ENCODE data around the gene SYT15B. TPM values are rescaled to one million over a fixed set of nuclear protein-coding genes. Genes with fewer than 3 reads are reported as not detected.
A peak's percentile ranks its signal among the peaks of the same experiment; 100 is the strongest.
"Not testable (repeated sequence)": the region's sequence is repeated elsewhere in the genome, so short reads cannot be mapped to it uniquely, and the experiment has no call there.

Gene SYT15B
- total RNA-seq, 4 donors from 2014 or later, result 0.29 to 1.6 (median 0.91) TPM

GRCh38 chr10:47753871-47754270 lies 9.5 kb downstream of the SYT15B start:
- H3K4me3 ChIP-seq; ATAC-seq; H3K27ac ChIP-seq; DNase-seq; in situ Hi-C loops (cut with MboI; ENCODE audit: low sequenced_read_pairs in 4 of 4); H3K27me3 ChIP-seq; H3K9me3 ChIP-seq; intact Hi-C loops (cut with DNase I; ENCODE audit: low total_unique reads); H3K4me1 ChIP-seq; H3K36me3 ChIP-seq: not testable (repeated sequence)

DNA sequence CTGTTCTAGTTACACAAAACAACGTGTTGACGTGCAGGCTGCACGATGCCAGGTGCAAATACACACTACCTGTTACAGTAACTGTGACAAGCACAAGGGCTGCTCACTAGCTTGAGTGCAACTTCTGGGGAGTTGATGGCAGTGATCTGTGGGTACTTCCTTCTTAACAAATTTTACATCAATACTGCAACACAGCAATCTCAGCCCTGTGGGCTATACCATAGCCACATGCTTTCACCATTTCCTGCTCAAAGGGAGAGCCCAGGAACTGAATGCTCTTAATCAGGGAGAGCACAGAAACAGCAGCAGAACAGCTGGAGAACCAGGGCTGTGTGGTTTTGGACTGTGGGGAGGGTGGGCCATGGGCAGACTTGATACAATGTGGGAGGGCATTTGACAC lies 10.2 kb downstream of the SYT15B start:
- ATAC-seq; H3K9me3 ChIP-seq; H3K27me3 ChIP-seq; H3K27ac ChIP-seq; H3K4me3 ChIP-seq; H3K4me1 ChIP-seq; in situ Hi-C loops (cut with MboI; ENCODE audit: low sequenced_read_pairs in 4 of 4); DNase-seq; H3K36me3 ChIP-seq; intact Hi-C loops (cut with DNase I; ENCODE audit: low total_unique reads): not testable (repeated sequence)

DNA sequence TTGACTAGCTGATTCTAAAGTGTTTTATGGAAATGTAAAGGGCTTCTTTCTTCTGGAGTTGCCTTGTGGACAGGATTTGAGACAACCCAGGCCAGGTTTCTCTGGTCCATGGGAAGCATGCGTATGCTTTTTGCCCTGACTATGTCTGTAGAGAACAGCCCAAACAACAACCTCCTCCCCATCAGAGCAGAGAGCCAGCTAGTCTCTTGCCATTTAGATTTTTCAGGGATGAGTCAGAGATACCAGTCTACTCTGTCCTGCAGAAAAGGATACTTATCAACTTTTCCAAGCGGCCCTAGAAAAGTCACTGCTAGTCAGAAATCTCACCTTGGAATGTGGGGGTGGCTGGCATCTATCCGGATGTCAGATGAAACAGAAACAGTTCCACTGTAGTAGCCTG lies 11.6 kb downstream of the SYT15B start:
- H3K27ac ChIP-seq; H3K4me1 ChIP-seq; H3K27me3 ChIP-seq; H3K4me3 ChIP-seq; H3K9me3 ChIP-seq; DNase-seq; intact Hi-C loops (cut with DNase I; ENCODE audit: low total_unique reads); in situ Hi-C loops (cut with MboI; ENCODE audit: low sequenced_read_pairs in 4 of 4); H3K36me3 ChIP-seq; ATAC-seq: not testable (repeated sequence)

DNA sequence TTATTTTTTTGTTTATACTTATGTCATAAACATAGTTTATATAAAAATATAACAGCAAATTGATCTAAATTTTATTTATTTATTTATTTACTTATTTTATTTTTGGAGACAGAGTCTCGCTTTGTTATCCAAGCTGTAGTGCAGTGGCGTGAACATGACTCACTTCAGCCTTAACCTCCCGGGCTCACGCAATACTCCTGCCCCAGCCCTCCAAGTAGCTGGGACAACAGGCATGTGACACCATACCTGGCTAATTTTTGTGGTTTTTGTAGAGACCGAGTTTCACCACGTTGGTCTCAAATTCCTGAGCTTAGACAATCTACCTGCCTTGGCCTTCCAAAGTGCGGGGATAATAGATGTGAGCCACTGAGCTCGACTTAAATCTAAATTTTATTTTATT lies 13.0 kb downstream of the SYT15B start:
- H3K9me3 ChIP-seq; H3K4me1 ChIP-seq; H3K36me3 ChIP-seq; H3K27ac ChIP-seq; DNase-seq; intact Hi-C loops (cut with DNase I; ENCODE audit: low total_unique reads); H3K27me3 ChIP-seq; H3K4me3 ChIP-seq; ATAC-seq; in situ Hi-C loops (cut with MboI; ENCODE audit: low sequenced_read_pairs in 4 of 4): not testable (repeated sequence)

GRCh38 chr10:47746780-47747376 lies 16.5 kb downstream of the SYT15B start:
- not testable (repeated sequence) for DNase-seq, H3K9me3 ChIP-seq

GRCh38 chr10:47744881-47745280 lies 18.5 kb downstream of the SYT15B start:
- H3K36me3 ChIP-seq; in situ Hi-C loops (cut with MboI; ENCODE audit: low sequenced_read_pairs in 4 of 4); DNase-seq; H3K27ac ChIP-seq; H3K4me1 ChIP-seq; H3K9me3 ChIP-seq; intact Hi-C loops (cut with DNase I; ENCODE audit: low total_unique reads); ATAC-seq; H3K27me3 ChIP-seq; H3K4me3 ChIP-seq: not testable (repeated sequence)

More at GRCh38 chr10:47746780-47747376, 16.5 kb downstream of the SYT15B start:
- ATAC-seq; H3K27me3 ChIP-seq; H3K27ac ChIP-seq; H3K36me3 ChIP-seq; in situ Hi-C loops (cut with MboI; ENCODE audit: low sequenced_read_pairs in 4 of 4); H3K4me3 ChIP-seq; intact Hi-C loops (cut with DNase I; ENCODE audit: low total_unique reads); H3K4me1 ChIP-seq: not testable (repeated sequence)

DNA sequence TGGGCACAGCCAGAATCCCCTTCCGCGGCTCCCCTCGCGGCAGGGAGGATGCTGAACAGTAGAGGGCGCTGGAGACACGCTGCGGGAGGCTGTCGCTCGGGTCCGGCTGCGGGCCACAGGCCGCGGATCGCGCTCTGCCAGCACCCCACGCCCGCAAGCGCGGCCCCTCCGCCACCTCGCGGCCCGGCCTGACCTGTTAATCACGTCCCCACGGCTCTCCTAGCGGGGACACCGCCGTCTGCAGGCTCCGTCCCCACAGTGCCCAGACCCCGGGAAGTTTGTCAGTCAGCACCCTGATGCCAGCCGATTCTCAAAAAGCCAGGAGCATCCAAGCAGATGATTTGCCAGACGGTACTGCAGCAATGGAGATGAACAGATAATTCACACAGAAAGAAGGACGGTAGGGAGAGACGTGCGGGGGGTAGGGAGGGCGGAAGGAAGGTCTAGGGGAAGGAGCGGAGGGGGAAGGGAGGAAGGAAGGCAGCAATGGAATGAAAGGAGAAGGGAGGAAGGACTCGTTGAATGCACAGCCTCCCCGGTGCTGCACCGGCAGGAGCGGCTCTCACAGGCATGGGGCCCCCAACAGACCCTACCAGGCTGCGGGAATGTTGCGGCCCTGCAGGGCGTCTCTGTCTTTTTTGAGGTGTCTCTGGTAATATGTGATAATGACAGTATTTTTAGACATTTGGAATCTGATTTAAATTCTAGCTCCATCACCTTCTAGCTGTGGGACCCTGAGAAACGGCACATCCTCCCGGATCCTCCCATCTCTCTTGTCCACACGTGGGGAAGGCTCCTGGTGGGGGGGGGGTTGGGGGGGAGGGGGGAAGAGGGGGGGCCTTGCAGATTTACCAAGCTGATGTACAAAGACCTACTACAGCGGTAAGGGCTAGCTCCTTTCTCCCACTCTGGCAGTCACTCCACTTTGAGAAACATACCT lies 19.5 kb downstream of the SYT15B start:
- DNase-seq; H3K9me3 ChIP-seq; H3K27me3 ChIP-seq; H3K27ac ChIP-seq; H3K4me1 ChIP-seq; in situ Hi-C loops (cut with MboI; ENCODE audit: low sequenced_read_pairs in 4 of 4); intact Hi-C loops (cut with DNase I; ENCODE audit: low total_unique reads); H3K36me3 ChIP-seq: not testable (repeated sequence)
- H3K4me3 ChIP-seq, result peak overlapping the region in 2 of 4 donors; percentile 28 to 32
- ATAC-seq, result peak; percentile 60 to 79

DNA sequence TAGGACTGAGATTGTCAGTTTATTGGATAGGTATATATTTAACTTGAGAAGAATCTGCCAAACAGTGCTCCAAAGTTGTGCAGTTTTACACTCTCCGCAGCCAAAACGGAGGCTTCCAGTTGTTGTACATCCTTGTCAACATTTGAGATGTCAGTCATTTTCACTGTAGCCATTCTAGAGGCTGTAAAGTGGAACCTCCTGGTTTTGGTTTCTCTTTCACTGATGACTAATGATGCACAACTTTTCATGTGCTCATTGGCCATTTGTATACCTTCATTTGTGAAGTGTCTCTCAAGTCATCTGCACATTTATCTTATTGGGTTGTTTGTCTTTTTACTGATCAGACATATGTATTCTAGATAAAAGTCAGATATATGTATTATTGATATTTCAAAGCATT lies 22.5 kb downstream of the SYT15B start:
- H3K4me1 ChIP-seq; H3K27ac ChIP-seq; H3K36me3 ChIP-seq; H3K27me3 ChIP-seq; in situ Hi-C loops (cut with MboI; ENCODE audit: low sequenced_read_pairs in 4 of 4); intact Hi-C loops (cut with DNase I; ENCODE audit: low total_unique reads); H3K9me3 ChIP-seq; DNase-seq; H3K4me3 ChIP-seq: not testable (repeated sequence)
- ATAC-seq, result peak in 1 of 2 donors; percentile 27

DNA sequence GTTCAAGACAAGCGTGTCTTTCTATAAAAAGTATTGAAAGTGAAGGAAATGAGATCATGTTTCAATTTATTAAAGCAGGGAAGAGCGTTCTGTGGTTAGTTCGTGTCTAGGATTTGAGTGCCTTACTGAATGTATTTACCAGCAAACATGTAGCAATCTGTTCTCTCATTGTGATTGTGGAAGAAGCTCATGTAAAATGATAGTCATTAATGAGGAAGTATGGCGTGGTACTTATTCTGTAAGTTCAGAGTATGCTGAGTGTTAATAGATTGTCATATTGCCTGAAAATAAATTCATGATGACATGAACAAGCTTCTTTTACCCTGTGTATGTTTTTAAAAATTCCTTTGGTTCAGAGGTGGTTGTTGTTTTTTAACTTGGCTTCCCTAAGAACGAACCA lies 32.5 kb downstream of the SYT15B start:
- DNase-seq; H3K36me3 ChIP-seq; H3K9me3 ChIP-seq; H3K27ac ChIP-seq; H3K4me3 ChIP-seq; in situ Hi-C loops (cut with MboI; ENCODE audit: low sequenced_read_pairs in 4 of 4); H3K4me1 ChIP-seq; H3K27me3 ChIP-seq; intact Hi-C loops (cut with DNase I; ENCODE audit: low total_unique reads); ATAC-seq: not testable (repeated sequence)

DNA sequence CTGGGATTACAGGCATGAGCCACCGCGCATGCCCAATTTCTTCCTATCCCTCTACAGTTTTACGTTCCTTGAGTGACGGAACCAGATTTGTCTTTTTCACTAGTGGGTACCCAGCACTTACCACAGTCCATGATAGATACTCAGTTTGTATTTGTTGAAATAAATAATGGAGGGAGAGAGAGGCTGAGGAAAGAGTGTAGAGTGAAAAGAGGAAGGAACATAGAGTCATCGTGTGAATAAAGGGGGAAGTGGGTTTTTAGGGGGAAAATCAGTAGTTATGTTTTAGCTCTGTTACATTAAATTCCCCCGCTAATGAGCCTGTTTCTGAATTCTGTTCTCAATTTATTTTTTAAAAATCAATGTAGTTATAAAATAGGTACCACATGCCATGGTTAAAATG lies 37.7 kb downstream of the SYT15B start:
- in situ Hi-C loops (cut with MboI; ENCODE audit: low sequenced_read_pairs in 4 of 4); H3K4me1 ChIP-seq; H3K4me3 ChIP-seq; intact Hi-C loops (cut with DNase I; ENCODE audit: low total_unique reads); H3K27ac ChIP-seq; ATAC-seq; H3K27me3 ChIP-seq; H3K9me3 ChIP-seq; H3K36me3 ChIP-seq; DNase-seq: not testable (repeated sequence)

GRCh38 chr10:47725047-47725446 lies 38.3 kb downstream of the SYT15B start:
- H3K4me3 ChIP-seq; H3K27me3 ChIP-seq; ATAC-seq; H3K27ac ChIP-seq; in situ Hi-C loops (cut with MboI; ENCODE audit: low sequenced_read_pairs in 4 of 4); DNase-seq; intact Hi-C loops (cut with DNase I; ENCODE audit: low total_unique reads); H3K9me3 ChIP-seq; H3K36me3 ChIP-seq; H3K4me1 ChIP-seq: not testable (repeated sequence)

DNA sequence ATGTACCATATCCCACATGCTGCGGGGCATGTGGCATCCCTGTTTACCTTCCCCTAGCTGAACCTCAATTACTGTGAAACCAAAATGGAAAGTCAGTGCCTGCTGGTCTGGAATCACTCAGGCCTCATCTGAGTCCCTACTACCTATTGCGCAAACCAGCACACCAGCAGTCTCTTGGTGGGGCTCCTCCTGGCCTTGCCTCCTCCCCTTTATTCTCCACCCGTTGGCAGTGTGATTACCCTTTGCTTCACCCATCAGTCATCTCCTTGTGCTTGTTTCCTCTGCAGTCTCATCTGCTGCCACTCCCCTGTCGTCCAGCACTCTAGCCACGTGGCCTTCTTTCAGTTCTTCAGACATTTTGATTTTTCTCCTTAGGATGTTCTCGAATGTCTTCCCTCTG lies 39.3 kb downstream of the SYT15B start:
- H3K9me3 ChIP-seq; H3K27me3 ChIP-seq; ATAC-seq; in situ Hi-C loops (cut with MboI; ENCODE audit: low sequenced_read_pairs in 4 of 4); DNase-seq; H3K27ac ChIP-seq; H3K36me3 ChIP-seq; H3K4me3 ChIP-seq; intact Hi-C loops (cut with DNase I; ENCODE audit: low total_unique reads); H3K4me1 ChIP-seq: not testable (repeated sequence)
